ENCODE measurements around the gene TRPM4.
A peak's percentile ranks its signal among the peaks of the same experiment; 100 is the strongest.
"Not testable (repeated sequence)": the region's sequence is repeated elsewhere in the genome, so short reads cannot be mapped to it uniquely, and the experiment has no call there.

The TRPM4 gene

DNA sequence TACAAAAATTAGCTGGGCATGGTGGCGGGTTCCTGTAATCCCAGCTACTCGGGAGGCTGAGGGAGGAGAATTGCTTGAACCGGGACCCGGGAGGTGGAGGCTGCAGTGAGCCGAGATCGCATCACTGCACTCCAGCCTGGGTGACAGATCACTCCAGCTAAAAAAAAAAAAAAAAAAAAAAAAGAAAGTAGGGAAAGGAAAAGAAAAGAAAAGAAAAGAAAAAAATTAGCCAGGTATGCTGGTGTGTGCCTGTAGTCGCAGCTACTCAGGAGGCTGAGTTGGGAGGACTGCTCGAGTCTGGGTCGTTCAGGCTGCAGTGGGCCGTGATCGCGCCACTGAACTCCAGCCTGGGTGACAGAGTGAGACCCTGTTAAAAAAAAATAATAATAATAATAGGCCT, 30.4 kb upstream of the TRPM4 start:
- DNase-seq: not testable (repeated sequence)

DNA sequence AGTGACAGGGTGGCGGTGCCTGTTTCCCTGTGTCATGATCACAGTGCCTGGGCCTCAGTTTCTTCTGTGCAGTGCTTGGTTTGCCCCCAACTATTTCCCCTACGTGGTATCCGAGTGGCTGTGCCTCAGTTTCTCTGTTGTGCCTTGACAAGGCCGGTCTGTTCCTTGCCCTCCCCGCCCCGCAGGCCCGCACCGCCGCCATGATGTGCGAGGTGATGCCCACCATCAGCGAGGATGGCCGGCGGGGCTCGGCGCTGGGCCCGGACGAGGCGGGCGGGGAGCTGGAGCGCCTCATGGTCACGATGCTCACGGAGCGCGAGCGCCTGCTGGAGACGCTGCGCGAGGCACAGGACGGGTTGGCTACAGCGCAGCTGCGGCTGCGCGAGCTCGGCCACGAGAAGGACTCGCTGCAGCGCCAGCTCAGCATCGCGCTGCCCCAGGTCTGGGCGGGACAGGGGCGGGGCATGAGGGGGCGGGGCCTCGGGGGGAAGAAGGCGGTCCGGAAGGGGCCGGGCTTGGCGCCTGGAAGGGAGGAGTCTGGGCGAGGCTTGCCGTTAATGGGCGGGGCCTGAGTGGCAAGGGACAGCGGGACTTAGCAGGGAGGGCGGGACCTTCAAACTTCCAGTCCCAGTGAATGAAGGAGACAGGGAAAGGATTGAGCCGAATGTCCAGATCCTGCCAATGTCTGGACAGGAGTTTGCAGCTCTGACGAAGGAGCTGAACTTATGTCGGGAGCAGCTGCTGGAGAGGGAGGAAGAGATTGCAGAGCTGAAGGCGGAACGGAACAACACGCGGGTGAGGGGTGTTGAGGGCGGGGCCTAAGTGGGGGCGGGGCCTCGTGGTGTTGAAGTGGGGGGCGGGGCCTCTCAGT, 29.7 kb upstream of the TRPM4 start:
- peak; percentile 96 to 97 for DNase-seq

DNA sequence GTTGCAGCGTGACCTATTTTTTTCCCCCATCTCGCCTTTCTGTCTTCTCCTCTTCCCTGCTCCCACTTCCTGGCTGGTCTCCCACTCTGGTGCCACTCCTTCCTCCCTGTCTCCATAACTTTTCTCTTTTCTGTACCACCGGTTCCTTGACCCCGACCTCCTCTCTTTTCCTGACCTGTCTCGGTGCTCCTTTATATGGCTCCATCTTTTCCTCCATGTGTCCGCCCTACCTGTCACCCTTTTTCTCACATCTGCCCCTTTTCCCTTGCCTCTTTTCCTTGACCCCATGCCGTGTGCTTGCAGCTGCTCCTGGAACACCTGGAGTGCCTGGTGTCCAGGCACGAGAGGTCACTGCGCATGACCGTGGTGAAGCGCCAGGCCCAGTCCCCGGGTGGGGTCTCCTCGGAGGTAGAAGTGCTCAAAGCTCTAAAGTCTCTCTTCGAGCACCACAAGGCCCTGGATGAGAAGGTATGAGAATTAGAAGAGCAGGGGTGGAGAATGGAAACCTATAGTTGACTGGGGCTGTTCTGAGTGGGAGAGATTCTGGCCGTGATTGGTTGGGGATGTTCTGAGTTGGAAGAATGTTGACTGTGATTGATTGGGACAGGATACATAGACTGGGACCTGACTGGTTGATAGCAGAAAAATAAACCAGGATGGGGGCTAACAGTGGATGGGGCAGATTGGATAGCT, 28.9 kb upstream of the TRPM4 start:
- no peak for DNase-seq

DNA sequence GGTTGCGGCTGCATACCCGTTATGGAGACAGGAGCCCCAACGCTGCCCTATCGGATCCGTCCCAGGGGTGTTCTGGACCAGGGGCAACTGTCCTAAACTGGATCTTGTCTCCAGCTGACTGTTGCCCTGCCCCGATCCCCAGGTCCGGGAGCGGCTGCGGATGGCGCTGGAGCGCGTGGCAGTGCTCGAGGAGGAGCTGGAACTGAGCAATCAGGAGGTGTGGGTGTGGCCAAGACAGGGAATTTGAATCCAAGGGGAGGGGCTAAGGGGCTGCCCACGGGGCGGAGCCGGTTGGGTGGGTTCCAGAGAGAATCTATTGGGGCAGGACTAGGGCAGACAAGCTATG, 28.4 kb upstream of the TRPM4 start:
- no peak for DNase-seq

DNA sequence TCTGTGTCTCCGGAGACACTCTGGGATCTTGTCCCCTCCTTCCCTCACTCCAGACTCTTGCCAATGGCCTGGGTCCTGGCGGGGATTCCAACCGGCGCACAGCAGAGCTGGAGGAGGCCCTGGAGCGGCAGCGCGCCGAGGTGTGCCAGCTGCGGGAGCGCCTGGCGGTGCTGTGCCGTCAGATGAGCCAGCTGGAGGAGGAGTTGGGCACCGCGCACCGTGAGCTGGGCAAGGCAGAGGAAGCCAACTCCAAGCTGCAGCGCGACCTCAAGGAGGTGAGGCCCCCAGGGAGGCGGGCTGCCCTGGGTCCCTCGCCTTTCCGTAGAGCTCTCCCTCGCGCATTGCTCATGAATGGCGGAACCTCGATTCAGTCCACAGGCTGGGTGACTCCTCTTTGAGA, 27.3 kb upstream of the TRPM4 start:
- DNase-seq: no peak

DNA sequence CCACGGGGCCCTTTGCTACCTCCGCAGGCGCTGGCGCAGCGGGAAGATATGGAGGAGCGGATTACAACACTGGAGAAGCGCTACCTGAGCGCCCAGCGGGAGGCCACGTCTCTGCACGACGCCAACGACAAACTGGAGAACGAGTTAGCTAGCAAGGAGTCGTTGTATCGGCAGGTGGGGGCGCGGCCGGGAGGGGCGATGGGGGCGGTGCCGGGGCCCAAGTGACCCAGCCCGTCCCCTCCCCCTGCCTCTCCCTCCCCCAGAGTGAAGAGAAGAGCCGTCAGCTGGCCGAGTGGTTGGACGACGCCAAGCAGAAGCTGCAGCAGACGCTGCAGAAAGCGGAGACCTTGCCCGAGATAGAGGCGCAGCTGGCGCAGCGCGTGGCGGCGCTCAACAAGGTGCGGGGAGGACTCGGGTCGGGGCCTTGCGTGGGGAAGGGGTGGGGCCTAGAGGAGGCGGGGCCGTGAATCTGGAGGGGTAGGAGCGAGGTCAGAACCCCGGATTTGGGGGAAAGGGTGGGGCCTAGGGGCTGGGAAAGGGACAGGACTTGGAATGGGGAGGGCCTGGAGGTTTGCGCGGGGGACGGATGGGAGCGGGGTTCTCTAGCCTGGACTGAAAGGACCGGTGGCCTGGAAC, 24.5 kb upstream of the TRPM4 start:
- no peak for DNase-seq

DNA sequence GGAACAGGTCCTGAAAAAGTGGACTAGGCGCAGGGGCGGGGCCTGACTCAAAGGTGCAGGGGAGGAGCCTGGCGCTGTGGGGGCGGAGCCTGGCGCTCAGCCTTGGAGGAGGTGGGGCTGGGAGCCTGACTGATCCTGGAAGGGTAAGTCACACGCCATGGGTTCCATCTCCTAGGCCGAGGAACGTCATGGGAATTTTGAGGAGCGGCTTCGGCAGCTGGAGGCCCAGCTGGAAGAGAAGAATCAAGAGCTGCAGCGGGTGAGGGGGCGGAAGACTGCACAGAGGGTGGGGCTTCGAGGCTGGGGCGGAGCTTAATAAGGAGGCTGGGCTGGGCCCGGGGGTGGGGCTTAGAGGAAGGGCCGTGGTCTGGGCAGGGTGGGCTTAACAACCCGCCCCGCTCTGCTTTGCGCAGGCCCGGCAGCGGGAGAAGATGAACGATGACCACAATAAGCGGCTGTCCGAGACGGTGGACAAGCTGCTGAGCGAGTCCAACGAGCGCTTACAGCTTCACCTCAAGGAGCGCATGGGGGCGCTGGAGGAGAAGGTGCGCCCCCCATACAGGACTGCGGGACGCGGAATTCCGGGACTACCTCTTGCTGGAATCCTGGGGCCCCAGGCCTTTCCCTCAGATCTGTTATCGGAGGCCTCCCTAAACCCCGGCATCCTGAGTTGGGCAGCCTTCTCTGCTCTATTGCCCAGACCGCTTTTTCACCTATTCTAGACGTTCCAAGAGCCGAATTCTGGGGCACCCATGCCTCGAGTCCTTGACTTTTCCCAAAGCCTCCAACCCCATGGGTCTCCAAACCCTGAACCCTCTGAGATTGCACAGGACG, 23.8 kb upstream of the TRPM4 start:
- DNase-seq: peak; percentile 13 to 26

DNA sequence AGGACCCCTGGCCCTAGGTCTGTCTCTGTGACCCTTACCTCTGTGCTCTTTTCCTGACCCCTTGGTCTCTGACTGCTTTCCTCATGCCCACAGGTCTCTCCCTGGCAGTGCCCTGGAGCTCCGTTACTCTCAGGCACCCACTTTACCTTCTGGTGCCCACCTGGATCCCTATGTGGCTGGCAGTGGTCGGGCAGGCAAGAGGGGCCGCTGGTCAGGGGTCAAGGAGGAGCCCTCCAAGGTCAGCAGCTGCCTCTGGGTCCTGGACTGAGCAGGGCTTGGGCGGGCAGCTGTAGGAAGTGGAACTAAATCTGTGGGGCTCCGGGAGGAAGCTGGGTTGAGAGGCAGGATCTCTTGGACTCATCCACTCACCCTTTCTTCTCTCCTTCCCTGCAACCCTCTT, 21.9 kb upstream of the TRPM4 start:
- no peak for DNase-seq

DNA sequence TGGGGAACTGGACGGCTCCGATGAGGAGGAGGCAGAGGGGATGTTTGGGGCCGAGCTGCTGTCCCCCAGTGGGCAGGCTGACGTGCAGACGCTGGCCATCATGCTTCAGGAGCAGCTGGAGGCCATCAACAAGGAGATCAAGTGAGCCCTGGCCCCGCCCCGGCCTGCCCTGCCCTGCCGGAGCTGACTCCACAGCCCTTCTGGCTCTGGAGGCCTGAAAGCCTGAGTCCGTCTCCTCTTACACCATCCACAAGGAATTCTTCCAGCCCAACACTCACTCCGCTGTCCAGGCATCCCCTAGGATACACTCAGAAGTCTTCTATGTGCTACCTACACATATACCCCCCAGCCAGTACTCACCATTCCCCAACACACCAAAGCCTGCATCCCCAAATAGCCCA, 20.8 kb upstream of the TRPM4 start:
- no peak for DNase-seq

DNA sequence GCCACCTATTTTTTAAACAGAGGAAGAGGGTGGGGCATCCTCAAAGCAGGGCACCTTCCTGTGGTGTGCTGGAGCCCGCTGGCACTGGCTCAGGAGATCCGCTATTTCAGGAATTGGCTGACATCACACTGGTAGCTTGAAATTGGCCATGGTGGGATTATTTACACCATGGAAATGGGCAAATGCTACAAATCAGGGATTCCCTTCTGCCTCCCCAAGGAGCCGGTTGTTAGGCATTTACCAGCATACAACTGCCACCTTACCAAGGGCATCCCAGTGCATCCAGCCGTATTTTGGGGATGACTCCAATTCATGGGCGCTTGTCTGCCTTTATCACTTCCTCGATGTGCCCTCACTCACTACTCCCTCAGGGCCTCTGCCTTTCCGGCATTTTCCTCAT, 16.6 kb upstream of the TRPM4 start:
- DNase-seq: no peak

DNA sequence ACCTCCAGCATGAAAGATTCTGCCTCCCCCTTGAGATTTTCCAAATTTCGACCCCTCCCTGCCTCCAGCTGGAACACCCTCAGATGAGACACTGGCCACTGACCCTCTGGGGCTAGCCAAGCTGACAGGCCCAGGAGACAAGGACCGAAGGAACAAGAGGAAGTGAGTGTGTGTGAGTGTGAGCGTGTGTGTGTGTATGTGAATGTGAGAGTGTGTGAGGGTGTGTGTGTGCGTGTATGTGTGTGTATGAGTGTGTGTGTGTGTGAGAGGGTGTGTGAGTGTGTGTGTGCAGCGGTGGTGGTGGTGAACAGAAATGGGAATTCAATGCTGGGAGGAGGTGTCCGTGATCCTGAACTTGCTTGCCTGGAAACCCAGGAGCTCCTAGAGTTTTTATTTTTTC, 16.2 kb upstream of the TRPM4 start:
- DNase-seq: no peak

DNA sequence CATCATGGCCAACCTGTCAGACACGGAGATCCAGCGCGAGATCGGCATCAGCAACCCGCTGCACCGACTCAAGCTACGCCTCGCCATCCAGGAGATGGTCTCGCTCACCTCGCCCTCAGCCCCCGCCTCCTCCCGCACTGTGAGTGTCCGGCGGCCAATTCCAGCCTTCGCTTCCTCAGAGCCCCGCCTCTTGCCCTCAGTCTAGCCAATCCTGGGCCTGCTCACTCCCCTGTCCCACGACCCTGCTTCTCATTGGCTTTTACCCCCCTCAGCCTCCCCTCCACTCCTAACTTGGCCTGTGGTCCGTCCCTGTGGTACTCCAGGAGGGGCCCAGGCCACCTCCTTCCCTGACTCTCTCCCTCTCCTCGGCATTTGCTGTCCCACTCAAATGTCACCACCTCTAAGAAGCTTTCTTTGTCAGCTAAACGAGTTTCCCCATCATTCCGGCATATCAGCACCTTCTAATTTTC, 14.7 kb upstream of the TRPM4 start:
- DNase-seq: peak; percentile 46 to 54

DNA sequence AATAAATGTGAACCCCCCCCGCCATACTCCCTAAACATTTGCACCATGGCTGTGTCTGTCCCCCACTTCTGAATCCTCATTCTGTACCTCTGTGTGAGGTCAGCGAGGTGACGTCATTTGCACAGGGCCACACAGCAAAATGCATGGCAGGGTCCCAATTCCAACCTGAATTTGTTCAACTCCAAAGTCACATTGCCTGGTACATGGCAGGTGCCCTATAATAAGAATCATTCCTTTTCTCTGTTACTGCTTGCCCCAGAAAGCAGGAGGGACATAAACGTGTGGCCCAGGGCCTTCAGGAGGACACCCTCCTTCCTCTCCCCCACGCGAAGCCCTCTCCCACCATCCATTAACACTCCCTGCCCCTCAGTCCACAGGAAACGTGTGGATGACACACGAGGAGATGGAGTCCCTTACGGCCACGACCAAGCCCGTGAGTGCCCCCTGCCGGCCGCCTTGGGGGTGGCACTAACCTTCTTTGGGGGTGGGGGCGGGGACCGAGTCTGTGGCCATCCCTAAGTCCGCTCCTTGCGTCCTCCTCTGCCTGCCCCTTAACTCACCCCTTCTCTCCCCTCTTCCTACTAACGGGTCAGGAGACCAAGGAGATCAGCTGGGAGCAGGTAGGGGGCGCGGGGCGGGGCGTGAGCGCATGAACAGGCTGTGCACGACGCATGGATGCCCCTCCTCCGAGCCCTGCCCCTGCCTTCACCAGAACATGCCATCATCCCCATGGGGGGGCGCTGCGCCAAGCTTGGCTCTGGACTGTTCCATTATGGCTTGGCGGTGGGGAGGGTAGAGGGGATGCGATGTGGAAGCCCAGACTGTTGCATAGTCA, 11.8 kb upstream of the TRPM4 start:
- DNase-seq: peak; percentile 69 to 70

DNA sequence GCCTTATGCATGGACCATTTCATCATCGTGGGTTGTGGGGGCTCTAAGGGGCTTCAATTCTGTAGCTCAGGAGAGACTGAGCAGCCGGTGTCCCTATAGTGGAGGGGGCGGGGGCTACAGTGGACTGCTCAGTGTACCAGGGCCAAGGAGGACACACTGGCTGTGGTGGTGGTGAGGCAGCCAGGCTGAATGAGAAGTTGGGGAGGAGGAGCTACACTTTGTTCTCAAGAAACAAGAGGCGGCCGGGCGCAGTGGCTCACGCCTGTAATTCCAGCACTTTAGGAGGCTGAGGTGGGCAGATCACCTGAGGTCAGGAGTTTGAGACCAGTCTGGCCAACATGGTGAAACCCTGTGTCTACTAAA, 11.2 kb upstream of the TRPM4 start:
- not testable (repeated sequence) for DNase-seq

DNA sequence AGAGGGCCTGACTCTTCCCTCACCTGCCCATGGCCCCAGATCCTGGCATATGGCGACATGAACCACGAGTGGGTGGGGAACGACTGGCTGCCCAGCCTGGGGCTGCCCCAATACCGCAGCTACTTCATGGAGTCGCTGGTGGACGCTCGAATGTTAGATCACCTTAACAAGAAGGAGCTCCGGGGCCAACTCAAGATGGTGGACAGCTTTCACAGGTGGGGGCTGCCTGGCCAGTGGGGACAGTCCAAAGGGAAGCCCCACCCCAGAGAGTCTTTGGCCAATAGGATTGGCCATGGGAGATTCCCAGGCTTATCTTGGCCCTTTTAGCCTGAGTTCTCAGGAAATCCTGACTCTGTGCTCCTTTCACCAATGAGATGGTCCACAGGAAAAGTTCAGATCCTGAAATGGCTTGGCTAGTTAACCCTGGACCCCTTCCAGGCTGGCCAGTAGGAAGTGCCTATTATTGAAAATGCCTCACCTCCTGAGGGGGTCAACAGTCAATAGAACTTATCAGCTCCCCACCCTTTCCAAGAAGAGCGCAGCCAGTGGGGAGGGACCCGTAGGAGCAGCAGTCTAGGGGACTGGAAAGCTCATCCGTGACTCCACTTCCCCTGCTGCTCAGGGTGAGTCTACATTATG, 9.4 kb upstream of the TRPM4 start:
- no peak for DNase-seq

DNA sequence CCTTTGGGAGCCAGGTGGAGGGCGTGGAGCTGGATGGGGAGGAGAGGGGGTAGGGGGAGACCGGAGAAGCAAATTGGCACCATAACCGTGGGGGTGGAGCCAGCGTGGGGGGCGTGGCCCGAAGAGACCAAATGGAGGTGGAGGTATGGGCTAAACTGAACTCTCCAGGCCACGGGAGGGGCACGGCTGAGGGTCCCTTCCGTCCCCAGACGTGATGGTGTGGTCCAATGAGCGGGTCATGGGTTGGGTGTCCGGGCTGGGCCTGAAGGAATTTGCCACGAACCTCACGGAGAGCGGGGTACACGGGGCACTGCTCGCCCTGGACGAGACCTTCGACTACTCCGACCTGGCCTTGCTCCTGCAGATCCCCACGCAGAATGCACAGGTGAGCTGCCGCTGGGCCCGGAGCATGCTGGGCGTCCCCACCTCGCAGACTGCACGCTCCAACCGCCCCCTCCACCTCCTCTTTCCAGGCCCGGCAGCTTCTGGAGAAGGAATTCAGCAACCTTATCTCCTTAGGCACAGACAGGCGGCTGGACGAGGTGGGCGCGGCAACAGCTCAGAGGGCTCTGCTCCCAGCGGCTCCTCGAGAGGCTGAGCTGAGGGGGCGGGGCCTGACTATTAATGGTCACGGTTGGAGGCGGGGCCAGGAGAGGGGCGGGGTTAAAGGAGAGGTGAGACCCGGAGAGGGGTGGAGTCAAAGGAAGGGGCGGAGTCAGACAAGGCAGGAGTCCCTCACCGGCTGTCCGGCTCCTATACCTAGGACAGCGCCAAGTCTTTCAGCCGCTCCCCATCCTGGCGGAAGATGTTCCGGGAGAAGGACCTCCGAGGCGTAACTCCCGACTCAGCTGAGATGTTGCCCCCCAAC, 8.6 kb upstream of the TRPM4 start:
- DNase-seq: peak; percentile 67 to 77

DNA sequence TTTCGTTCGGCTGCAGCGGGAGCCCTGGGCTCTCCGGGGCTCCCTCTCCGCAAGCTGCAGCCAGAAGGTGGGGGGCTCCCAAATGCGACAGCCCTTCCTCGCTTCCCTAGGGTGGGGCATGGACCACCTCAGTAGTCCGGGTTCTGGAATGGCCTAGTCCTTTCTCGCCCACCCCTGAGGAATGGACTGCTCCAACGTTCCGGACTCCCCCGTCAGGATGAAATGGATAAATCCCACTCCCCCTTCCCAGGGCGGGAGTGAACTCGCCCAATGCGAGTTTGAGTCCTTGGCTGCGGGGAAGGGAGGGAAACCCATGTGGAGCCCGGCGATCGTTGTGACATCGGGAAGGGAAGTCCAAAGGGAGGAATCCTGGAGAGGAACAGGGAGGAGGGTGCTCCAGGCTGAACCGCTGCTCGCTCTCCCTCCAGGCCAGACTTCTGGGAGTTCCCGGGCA, 7.9 kb upstream of the TRPM4 start:
- peak; percentile 20 to 48 for DNase-seq

DNA sequence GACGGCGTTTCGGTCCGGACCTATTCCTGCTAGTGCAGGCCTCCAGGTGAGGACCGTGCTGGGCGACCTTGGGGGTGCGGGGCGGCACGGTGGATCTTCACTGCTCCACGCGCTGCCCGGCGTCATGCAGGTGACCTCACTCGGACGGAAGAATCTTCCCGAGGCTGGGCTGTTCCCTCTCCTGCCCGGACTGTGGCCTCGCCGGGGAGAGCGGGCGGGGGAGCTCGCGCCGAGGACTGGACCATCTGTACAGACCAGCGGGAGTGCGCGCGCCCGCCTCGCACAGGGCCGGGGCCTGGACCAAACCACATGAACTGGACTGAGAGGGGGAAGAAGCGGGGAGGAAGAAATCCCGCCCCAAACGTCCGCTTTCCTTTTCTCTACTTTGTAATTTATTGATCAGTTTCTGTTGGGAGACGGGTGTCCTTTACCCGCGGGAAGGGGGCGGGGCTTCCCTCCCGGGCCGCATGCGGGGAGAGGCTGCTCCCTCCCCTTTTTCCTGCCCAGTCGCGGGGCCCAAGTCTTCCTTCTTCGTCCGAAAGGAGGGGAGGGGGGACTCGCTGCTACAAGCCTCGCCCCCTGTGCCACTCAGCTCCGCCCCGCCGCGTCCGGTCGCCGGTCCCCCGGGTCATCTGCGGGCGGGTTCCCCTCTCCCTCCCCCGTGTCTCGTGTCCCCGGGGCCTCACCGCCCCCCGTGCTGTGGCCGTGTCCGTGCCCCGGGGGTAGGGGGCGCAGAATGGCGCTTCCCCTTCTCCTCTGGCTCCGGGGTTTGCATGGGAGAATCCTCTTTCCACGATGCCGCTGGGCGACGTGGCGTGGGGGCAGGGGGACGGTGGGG, 7.3 kb upstream of the TRPM4 start:
- peak; percentile 52 to 62 for DNase-seq

DNA sequence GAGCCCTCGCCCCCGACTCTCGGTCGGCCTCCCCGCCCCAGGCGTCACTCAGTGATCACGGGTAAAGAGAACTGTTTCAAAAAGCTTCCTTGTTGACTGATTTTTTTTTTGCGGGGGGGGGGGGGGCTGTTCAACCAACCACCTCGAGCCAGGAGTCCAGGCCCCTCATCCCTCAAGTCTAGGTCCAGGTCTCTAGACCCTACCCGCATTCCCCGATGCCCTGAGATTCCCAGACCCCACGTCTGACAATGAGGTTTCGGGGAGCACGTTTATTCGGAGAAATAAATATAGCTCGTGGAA, 6.7 kb upstream of the TRPM4 start:
- DNase-seq: no peak

Measured in inflammatory macrophage (primary cell).